HG02981 (cell line): ENCODE results near the gene MRFAP1.
"Not testable (repeated sequence)": the region's sequence is repeated elsewhere in the genome, so short reads cannot be mapped to it uniquely, and the experiment has no call there.

Experiments
- ATAC-seq: cut with Tn5 transposase; IDR thresholded peaks from one replicate; pipeline ENCODE4 v1.9.1; 2021; ENCODE audit warnings: mild to moderate bottlenecking, moderate library complexity; ENCODE audit not compliant: unreplicated experiment

Gene MRFAP1

DNA sequence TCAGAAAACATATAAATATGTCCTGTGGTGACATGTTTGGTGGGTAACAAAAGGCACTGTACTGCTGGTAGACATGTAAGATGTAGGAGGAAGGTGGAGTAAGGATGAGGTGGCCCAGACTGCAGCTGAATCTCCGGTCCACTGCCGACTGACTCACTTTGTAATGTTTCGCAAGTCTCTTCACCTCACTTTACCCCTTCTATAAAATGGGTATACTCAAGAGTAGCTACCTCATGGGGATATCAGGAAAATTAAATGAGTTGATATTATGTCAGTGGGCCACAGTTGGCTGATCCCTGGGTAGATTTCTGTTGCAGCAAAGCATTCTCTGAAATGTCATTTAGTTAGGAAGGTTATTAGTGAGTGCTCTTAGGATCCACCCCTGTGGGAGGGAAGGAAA is 22.1 kb downstream of the MRFAP1 start:
- ATAC-seq = no peak

DNA sequence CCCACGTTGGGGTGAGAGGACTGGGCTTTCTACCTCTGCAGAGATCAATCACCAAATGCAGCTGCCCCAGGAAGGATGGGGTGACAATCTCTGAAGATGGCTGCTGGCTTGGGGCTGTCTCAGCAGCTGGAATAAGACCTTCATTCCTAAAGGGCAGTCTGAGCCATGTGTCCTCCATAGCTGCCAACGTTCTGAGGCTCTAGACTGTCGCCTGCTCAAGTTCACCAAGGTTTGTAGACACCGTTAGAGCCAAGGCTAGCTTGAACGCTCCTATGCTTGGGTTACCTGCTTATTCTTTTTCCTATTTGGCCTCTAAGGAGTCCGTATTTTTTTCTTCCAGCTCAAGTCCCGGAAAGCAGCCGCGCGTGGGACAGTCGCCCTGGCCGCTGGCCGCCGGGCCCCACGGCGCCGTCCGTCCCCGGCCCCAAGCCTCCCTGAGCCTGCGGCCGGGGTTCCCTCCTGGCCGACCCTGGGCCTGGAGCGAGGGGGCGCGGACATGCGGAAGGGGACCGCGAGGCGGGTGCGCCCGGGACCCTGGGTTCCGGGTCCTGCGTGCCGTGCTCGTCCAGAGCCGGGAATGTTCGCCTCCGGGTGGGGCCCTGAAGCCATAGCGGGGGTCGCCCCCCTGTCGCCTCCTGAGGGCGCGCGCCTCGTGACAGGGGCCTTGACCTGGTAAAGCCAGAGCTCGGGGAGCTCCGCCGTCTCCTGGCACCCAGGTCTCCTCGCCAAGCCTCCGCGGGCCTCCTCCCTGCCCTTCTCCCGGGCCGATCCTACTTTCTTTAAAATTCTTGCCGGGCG is 23.3 kb downstream of the MRFAP1 start:
- no peak for ATAC-seq

DNA sequence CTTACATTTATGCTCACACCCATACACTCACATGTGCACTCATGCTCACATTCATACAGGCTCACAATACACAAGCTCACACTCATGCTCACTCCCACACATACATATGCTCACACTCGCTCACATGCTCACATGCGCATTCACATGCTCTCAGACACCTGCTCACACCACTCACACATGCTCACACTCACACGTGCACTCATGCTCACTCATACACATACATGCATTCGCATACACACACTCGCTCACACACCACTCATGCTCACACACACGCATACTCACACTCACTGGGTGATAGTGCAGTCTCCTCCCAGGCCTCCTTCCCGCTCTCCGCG is 24.8 kb downstream of the MRFAP1 start:
- ATAC-seq = no peak

GRCh38 chr4:6668391-6668790 is 27.9 kb downstream of the MRFAP1 start:
- no peak for ATAC-seq

GRCh38 chr4:6671648-6672047 is 31.2 kb downstream of the MRFAP1 start:
- no peak for ATAC-seq

DNA sequence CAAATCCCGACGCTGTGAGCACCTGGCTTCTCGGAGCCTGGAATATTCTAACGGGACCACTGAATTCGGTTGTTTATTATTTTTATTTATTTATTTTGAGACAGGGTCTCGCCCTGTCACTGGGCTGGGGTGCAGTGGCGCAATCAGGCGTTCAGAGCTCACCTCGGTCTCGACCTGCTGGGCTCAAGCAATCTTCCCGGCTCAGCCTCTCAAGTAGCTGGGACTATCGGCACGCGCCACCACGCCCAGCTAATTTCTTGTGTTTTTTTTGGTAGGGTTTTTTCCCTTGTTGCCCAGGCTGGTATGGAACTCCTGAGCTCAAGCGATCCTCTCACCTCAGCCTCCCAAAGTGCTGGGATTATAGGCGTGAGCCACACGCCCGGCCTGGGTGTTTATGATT is 31.6 kb downstream of the MRFAP1 start:
- ATAC-seq = no peak

- ATAC-seq = not testable (repeated sequence)
Measured at GRCh38 chr4:6672541-6673190, 32.2 kb downstream of the MRFAP1 start.

GRCh38 chr4:6673191-6673659 is 32.7 kb downstream of the MRFAP1 start:
- ATAC-seq = not testable (repeated sequence)

DNA sequence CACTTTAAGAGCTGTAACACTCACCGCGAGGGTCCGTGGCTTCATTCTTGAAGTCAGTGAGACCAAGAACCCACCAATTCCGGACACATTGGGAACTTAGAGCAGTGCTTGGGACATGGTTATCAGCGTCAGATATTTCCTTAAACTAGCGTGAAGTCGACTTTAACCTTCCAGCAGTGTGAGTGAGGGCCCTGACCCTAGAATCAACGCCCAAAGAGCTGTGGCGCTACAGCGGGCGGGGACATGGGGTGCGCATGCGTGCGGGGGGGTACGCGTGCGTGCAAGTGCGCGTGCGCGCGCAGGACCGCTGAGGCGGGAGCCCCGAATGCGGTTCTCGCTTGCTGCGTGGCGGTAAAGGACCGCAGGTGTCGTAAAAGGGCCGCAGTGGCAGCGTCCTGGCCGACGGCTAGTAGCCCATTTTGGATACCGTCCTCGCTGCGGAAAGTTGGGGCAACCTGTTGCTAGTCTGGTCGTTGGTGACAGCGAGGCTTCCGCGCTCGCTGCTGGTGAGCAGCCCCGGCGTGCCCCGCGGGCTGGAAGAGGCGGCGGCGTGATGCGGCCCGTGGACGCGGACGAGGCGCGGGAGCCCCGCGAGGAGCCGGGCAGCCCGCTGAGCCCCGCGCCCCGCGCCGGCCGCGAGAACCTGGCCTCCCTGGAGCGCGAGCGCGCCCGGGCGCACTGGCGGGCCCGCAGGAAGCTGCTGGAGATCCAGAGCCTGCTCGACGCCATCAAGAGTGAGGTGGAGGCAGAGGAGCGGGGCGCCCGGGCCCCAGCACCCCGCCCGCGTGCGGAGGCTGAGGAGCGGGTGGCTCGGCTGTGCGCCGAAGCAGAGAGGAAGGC is 33.4 kb downstream of the MRFAP1 start:
- ATAC-seq = peak; percentile 74

DNA sequence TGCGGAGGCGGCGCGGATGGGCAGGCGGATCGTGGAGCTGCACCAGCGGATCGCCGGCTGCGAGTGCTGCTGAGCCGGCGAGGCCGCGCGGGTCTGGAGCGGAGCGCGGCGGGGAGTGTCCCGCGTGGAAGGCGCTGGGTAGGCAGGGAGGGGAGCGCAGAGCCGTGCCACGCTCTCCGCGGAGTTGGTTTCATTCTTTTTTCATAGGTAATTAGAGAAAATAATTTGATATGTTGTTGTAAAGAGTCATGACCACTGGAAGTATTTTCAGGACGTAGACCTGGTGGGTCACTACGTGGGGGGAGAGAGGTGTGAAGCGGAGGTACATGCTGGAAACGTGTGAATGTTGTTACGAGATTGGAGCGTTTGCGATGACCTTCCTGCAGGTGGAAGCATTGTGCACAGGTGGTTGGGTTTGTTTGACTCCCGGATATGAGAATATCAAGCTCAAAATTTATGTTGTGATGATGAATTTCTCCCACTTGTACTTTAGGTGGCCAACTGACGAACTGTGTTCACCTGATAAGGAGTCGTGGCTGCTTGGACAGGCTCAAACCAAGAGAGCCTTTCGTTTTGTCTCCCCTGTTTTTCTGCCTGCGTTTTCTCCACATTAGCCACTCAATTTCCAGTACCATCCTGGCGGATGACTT is 34.1 kb downstream of the MRFAP1 start:
- peak; percentile 35 for ATAC-seq

DNA sequence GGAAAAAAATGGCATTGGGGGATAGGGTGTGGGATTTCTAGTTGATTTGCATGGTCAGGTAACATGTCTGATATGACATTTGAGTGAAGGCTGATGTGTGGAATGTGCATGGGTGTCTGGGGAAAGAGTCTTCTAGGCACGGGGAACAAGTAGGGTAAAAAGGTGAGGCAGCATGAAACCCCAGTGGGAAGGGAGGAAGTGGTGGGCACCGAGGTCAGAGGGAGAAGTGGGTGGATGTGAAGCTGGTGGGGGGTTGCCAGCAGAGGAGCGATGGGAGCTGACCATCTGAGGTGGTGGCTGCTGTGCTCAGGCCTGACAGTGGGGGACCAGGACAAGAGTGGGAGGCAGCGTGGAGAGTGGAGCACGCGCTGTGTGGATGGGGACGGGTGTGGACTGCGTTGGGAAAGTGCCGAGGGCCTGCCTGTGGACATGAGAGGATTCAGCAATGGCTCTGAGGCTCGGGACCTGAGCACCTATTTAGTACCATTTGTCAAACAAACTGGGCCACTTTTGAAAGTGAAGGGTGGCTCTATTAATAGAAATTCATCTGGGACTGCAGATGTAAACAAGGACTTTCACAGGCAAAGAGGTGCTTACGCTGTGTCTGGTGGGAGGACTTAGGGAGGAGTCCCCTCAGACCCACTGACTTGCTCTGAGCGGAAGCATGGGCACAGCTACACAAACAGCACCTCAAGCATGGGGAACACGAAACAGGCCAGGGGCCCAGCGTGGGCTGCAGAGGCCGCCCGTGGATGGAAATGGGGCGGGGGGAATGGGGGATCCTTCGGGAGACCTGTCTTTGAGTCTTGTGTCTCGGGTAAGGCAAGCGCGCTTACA is 36.5 kb downstream of the MRFAP1 start:
- no peak for ATAC-seq

GRCh38 chr4:6680372-6681034 is 40.0 kb downstream of the MRFAP1 start:
- ATAC-seq = no peak

GRCh38 chr4:6681191-6681590 is 40.7 kb downstream of the MRFAP1 start:
- no peak for ATAC-seq

DNA sequence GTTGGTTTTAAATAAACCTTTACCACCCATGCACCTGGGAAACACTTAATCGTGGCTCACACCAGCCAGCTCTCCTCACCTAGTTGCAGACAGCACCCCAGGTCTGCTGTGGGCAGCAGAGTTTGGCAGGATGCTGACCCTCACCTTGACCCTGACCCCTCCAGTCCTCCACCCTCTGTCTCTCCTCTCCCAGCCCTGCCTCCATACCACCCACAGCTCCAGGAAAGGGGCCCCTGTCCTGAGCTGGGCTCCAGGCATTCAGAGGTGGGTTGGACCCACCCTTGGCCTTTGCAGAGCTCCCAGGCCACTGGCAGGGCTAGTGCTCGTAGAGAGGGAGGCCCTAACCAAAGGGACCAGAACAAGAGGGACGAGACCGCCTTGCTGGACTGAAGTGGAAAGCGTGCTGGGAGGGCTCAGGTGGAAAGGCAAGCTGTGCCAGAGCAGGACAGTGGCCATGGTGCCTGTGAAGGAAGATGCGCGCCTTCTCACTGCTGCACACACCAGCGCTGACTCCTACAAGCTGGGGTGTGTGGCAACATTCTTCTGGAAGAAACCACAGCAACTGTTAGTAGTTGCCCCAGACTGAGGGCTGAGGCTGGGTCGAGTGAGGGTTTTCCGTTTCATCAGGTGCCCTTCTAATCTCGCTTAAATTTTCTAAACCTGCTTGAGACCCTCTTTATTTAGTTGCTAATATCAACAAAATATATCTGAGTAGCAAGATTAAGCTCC is 42.5 kb downstream of the MRFAP1 start:
- no peak for ATAC-seq

- ATAC-seq = no peak
Measured at GRCh38 chr4:6684656-6685055, 44.2 kb downstream of the MRFAP1 start.

GRCh38 chr4:6686104-6686787 is 45.8 kb downstream of the MRFAP1 start:
- ATAC-seq = no peak

GRCh38 chr4:6687947-6688878 is 47.7 kb downstream of the MRFAP1 start:
- ATAC-seq = no peak
